Measurements from ENCODE around the gene DLX5.

The DLX5 gene

DNA sequence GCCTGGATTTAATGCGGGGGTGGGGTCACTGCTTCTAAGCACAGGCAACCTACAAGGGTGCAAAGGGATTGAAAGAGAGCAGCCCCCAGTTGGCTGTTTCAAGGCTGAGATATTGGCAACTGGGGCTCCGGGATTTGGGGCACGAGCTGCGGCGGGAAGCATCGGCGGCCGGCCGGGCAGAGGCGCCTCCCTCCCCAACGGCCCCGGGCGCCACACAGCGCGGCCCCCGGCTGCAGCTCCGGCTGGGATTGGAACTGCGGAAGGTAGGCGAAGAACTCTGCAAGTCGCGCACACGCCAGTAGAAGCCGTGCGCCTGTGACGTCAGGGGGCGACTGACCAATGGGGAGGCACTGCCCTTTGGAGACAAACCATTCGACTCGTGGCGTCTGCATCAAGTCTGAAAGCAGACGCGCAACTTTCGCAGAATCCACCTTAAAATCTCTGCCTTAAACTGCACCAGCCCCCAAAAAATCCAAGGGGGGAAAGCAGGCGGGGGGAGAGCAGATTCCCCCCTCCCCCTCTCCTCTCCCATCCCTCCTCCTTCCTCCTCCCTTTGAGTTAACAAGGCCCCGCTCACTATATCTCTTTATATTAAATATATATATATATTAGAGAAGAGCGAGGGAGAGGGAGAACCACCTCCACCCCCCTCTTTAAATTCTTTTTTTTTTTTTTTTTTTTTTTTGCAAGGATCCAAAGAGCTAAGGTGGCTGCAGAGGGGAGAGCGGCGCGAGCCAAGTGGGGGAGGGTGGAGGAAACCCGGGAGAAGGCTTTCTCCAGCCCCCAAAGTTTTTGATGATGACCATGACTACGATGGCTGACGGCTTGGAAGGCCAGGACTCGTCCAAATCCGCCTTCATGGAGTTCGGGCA is 19.2 kb downstream of the DLX5 start, which contains the start of gene DLX6:
Gene DLX6, plus strand, starts transcription at position 371 of the 872 bp plus-strand sequence. Its CDS starts 425 bp downstream, at position 796.
- DNase-seq, result peak; percentile 84

- no peak for DNase-seq
Measured at GRCh38 chr7:97004247-97005182, 20.1 kb downstream of the DLX5 start.

- DNase-seq, result no peak
Measured at GRCh38 chr7:97003262-97004246, 21.1 kb downstream of the DLX5 start.

- DNase-seq, result no peak
Measured at GRCh38 chr7:97002555-97003261, 21.9 kb downstream of the DLX5 start.

GRCh38 chr7:97001656-97002554 is 22.7 kb downstream of the DLX5 start:
- no peak for DNase-seq

DNA sequence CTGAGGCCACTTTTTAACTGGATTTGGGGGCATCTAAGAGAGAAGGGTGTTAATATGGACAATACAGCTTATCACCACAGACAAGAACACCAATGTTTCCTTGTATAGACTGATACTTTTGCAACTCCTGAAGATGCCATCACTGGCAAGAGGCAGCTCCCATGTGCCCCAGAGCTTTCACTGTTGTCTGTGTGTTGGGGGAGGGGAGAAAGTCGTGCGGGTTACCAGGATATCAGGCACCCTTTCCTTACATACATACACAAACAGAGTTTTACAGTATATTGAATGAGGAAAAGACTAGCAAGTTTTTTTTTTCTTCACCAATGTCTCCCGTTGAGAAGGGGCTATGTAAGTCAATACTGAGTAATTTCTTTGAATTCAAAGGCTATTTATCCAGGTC is 23.4 kb downstream of the DLX5 start:
- no peak for DNase-seq

DNA sequence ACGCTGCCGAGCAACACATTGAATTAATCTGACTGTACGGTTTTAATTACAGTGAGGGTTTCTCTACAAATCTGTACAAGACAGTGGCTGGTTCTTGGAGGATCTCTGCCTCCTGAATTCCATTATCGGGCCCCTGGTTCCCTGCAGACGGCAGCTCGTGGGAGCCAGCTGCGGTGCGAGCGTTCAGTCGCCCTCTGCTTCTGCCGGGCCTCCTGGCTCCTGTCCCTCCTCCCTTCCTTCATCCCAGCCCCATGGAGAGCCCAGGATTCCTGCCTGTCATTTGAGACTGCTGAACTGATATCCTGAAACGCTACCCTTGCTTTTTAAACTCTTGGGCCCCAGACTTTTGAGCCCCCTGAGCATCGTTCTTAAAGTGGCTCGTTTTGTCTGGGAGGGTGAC is 25.9 kb downstream of the DLX5 start:
- DNase-seq, result no peak

DNA sequence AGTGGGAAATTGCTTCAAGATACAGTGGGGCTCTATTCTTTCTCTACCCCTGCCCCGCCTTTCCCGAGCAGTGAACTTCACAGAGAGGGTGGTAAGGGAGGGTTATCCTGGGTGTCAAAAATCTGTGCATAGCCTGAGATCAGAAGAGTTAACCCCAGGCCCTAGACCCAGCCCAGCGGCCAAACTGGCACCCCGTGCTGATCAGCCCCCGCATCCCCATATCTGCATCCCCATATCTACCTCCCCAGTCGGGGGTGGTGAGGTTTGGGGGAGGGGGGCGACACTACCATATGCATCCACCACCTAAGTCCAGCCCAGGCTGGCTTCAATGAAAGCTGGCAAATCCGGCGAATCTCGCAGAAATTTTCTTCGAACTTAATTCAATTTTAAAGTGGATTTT is 26.3 kb downstream of the DLX5 start:
- DNase-seq, result no peak

- DNase-seq, result no peak
Measured at GRCh38 chr7:96997512-96998032, 27.1 kb downstream of the DLX5 start.

DNA sequence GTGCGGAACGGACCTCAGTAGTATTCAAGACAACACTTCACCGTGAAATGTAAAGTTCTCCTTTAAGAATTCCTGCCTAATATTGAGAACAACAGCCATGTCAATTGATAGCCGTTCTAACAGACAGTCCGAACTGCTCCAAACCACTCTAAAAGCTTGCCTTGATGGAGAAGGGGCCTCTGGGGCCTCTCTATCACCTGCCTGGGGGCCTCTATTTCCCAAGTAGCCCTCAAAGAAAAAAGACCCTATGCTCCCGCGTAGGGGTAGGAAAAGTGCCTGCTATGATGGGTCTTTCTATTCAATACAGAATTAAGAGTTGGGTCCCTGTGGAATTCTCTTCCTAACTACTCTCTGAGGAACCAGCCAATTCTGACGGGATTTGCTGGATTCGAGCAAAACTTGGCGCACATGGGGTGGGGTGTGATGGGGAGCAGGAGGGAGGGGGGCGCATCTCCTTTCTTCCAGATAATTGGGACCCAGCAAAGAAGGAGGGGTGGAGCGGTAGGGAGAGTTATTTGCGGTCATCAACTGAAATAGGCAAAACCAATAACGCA is 27.6 kb downstream of the DLX5 start:
- no peak for DNase-seq

GRCh38 chr7:96996111-96996957 is 28.3 kb downstream of the DLX5 start:
- no peak for DNase-seq

GRCh38 chr7:96995406-96996110 is 29.1 kb downstream of the DLX5 start:
- DNase-seq, result no peak

GRCh38 chr7:96993980-96994379 is 30.7 kb downstream of the DLX5 start:
- no peak for DNase-seq

DNA sequence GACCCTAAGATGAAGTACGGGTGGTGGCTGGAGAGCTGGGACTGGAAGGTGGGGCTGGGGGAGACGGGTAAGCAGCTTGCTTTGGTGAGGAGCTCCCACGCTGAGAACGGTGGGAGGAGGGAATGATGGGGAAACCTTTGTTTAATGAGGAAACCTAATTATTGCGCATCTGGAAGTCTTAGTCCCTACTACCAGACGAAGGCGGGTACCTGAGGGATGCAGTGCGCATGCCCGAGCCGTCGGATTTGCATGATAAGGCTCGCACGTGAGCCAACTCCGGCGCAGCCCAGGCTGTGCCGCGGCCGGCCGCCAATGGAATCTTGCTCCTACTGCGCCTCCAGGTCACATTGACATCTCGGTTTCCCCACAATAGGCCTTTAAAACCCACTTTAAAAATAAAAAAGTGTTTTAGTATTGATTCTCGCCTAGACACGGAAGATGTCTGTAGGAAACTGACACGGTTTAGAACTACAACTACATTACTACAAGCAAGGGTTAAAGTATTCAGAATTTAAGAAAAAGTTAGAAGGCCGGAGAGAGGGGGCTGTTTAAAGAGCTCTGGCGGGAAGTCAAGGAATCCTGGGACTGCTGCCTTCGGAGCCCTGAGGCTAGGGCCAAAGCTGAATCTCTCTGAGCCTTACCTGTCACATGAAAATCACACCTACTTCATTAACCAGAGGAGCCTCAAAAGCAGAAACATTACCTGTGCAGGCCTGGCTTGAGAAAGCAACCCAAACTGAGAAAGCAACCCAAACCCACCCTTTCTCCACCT is 31.4 kb downstream of the DLX5 start:
- no peak for DNase-seq

- no peak for DNase-seq
Measured at GRCh38 chr7:96992192-96993005, 32.2 kb downstream of the DLX5 start.

- no peak for DNase-seq
Measured at GRCh38 chr7:96991546-96992191, 33.0 kb downstream of the DLX5 start.
